ENCODE results near the gene PPP1R9B.
A peak's percentile ranks its signal among the peaks of the same experiment; 100 is the strongest.

PPP1R9B gene

DNA sequence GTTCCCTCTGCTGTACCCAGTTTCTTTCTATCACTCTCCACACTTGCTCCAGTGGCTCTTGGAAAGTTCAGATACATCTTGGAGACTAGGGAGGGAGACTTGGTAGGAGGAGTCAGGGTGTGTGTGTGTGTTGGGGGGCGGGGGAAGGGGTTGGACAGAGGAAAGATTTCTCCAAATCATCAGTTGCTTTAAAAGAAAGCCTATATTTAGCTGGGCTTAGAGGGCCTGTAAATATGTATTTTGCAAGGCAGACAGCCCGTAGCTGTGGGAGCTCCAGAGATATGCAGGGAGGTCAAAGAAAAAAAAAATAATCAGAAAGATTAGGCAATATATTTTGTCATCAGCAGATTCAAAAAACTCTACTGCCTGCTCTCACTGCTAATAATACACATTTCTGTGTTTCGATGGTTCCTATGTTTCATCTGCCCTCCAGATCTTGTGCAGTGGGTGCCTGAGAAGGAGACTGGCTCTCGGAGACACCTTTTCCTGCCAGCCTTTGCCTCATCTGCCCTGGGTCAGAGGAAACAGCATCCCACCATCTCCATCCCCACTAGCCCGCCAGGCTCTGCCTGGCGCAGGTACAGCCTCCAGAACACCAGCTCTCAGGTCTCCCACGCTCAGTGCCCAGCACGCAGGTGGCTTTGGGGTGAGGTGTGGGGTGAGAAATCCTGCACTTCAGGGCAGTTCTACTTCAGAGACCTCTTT, 4.8 kb upstream of the PPP1R9B start:
- DNase-seq = no peak

DNA sequence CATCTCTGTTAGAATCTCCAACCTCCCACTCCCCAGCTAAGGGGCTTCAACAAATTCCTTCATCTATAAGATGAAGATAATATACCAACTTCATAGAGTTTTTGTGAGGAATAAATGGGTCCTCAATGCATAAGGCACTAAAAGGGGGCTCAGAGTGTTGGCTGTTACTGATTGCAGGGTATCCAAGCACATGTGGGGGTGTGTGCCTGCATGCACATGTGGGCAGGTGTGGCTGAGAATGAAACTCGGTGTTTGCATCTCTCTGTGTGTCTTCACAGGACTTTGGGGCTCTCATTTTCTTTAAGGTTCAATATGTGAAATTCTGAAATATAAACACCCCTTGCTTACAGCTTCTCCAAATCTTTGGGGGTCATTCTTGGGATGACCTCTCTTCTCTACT, 4.1 kb upstream of the PPP1R9B start:
- no peak for DNase-seq

DNA sequence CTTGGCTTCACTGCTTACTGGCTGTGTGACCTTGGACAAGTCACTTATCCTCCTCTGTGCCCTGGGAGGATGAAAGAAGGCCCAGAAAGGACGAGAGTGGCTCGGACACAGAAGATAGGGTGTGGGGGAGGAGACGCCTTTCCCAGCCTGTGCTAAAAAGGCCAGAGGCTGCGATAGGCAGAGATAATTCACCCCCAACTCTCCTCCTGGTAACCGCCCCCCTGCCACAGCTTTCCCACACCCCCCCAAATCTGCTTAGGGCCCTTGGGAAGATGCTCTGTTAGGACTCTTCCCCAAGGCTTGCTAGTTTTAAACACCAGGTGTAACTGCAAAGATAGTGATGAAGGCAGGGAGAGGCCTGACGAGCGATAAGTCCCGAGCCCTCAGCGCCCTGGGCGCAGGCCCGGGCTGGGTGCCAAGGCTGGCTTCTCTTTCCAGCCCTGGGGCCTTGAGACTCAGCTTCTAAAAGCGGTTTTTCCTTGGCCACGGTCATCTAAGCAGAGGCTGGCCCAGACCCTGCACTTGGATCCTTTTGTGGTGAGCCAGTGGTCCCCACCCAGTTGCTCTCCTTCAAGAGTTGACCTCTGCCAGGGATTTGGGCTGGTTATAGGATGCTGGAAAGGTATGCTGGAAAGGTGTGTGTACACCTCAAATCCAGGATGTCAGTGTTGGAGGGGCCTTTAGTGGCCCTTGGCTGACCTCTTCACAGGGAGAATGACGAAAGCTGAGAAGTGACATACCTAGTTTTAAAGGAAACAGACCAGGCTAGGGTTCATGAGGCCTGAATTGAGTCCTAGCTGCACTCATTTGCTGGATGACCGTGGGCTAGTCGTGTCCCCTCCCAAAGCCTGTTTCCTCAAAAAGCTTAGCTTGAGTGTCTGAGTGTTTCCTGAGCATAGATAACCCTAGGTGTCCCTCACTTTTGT, 3.4 kb upstream of the PPP1R9B start:
- no peak for DNase-seq

DNA sequence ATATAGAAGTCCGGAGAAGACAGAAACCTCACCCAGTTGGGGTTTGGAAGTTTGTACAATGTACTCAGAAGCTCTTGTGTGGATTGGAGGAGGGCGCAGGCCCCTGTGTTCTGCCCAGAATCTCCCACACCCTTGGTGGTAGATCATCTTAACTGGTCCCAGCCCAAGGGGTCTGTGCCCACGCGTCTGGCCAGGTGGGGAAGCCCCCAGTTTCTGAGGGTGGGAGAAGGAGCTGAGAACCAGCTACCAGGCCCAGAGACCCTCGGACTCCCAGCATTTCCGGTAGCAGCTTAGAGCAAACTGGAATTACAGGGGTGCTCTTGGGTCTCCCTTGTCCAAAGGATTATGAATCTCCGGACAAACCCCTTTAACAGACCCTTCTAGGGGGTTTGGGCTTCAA, 2.3 kb upstream of the PPP1R9B start:
- no peak for DNase-seq

DNA sequence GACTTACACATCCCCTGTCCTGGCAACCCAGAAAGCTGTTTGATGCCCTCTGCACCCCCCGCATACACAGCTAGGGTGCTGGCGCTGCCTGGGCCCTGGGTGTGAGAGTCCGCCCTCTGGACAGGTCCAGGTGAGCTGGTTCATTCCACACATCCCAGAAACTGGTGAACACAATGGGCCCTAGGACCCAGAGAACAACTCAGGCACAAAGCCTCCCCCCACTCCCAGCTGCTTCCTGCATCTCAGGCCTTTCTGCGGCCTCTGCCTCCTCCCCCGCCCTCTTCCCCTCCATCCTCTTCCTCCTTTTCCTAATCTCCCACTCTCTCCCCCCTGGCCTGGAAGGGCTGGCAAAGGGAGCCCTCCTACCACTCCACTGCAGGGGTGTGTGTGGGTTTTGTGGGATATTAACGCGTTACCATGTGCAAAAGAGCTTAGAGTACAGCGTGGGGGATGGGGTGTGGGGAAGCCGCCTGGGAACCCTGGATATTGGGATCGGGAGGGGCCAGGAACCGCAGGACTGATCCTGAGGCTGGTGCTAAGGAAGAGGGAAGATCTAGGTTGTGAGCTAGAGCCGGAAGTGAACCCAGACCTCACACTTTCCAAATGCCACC, 1.6 kb upstream of the PPP1R9B start:
- DNase-seq = peak; percentile 90

DNA sequence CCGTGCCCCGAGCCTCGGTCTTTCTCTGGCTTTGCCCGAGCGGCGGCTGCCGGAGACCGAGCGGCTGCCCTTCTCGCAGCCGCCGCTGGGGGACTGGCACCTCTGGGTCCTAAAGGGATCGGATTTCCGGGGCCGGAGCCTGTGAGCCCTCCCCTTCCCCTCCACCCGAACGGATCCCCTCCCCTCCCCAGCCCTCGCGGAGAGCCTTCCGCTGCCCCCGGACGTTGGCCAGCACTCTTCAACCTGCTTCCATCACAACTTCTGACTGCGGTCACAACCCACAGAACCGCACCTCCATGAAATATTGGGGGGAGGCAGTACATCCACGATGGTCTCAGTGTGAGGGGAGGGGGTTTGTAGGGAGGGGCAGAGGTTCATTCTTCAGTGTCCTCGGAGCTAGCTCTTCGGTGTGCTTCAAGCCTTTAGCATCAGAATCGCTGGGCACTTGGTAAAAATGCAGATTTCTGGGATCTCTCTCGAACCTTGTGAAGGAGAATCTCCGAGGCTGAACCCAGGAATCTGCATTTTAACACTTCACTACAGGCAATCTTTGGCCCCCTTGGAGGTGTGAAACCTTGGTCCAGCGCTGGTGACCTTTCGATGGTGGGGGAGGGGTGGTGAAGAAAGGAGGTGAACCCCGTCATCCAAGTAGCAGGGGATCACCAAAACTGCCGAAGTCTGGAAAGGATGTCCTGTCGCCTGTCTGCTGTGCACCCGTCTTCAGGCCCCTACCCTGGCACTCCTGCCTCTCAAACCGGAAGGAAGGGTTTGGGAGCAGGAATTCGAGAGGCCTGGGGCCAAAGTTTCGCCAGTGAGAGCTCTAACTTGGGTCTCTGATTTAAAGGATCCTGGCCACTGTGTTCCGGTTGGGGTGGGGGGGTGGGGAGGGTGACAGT, 812 bp upstream of the PPP1R9B start:
- peak; percentile 97 for DNase-seq

DNA sequence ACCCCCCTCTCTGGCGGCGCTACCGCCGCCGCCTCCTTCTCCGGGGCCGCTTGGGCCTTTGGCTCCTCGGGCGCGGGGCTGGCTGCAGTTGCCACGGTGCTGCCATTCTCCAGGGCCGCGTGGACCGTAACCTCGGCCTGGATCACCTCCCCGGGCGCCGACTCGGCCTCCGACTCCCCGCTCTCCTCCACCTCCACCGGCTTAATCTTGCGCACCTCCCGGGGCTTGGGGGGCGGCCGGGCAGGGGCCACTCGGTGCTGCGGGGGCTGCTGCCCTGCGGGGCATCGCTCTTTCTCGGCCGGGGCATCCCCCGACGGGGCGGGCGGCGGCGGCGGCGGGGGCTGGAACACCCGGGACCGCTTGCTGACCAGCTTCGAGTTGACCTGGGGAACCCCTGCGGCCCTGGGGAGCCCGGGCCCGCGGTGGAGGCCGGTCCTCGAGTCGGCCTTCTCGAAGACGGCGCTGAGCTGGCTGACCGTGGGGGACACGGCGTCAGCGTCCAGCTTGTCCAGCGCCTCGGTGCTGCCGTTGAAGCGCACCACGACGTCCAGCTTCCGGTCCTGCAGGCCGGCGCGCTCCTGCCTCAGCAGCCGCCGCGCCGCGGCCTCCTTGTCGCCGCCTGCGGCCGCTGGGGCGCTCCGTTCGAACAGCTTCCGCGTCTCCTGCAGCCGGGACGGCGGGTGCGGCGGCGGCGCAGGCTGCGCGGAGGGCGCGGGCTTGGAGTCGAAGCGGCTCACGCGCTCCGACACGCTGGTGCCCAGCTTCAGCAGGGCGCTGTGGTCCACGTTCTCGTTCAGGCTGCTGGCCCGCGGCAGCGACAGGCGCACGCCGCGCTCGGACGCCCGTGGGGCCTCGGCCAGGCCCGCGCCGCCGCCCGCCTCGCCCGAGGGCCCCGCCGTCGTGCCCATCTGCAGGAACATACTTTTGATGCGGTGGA, 792 bp downstream of the PPP1R9B start:
- peak; percentile 77 for DNase-seq

DNA sequence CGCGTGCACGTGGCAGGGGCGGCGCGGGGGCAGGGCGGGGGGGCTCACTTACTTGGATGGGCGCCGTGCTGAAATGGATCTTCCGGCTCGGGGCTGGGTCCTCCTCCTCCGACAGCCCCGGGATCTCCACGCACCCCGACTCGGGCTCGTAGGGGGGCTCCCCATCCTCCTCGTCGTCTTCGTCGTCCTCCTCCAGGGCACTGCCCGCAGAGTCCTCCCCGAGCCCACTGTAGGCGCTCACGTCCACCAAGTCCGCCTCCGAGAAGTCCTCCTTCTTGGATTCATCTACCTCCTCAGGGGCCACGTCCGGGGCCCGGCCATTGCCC, 1.4 kb downstream of the PPP1R9B start:
- no peak for DNase-seq

DNA sequence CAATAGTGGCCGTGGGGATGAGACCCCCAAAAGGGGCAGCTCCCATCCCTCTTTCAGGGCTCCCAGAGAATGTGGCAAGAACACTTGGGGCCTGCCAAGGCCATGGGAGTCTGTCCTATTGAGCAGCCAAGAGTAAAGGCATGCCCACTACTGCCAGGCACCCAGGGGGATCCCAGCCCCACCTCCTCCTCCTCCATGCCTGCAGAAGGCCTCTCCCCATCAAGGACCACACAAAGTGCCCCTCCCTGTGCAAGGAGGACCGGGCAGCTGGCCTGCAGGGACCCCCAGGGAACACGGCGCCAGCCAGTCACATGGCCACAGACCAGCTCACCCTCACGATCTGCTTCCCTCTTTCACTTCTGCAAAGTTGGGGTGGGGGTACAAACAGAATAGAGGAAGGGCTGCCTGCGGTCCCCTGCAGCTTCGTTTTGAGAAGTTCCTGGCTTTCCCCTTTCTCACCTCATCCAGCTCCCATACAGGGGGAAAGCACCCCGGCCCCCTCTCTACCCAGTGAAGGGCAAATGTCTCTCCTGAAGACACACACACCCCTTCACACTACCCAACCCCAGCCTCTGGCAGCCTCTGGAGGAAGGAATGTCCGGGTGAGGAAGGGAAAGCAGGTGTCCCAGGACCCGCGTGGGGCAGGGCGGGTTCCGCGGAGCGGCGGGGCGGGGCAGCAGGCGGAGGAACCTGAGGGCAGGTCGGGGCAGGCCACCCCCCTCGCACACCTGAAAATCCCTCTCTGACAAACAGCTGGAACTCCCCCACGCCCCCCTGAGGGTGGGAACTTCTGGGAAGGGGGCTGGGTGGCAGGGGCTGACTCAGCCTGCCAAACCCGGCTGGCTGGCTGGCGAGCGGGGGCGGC, 2.0 kb downstream of the PPP1R9B start:
- DNase-seq = no peak

DNA sequence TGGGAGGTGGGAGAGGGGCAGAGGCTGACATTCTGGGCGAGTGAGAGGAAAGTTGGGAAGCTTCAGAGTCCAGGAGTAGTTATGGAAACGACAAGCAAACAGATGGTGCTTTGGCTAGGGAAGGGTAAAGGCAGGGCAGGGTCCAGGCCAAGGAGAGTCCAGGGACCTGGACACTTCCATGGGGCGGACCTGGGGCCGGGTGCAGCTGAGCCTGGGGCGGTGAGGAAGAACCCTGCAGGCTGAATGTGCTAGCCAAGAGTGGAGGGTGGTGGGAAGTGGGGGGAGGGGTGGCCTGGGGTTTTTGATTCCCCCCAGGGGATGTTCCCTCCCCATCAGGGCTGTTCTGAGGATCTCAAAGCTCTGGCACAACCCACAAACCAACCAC, 2.6 kb downstream of the PPP1R9B start:
- no peak for DNase-seq

DNA sequence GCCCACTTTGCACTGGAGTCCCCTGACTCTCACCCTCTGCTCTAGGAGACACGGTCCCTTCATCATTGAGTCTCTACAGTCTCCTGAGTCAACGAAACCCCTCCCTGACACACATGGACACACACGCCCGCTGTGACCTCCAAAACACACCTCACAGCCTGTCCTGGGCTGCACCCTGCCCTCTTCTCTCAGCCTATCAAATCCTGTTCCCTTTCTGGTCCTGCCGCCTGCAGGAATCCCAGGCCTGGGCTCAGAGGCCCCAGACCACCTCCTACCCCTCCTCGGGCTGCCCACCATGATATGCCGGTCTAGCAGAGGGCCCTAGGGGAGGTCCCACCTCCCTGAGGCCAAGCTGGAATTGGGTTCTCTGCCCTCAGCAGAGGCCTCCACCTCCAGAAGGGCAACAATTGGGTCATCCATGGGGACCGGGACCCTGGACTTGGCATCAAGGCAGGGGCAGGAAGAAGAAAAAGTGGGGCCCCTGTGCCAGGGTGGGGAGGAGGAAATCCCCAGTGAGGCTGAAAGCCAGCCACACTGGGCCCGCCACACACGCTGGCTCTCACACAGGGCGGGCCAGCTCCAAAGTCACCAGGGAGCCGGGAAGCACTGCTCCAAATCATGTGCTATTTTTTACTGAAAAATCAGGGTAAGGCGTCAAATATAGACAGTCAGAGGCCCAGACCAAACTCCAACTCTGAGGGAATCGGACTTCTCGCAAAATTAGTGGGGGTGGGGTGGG, 3.4 kb downstream of the PPP1R9B start:
- DNase-seq = no peak

DNA sequence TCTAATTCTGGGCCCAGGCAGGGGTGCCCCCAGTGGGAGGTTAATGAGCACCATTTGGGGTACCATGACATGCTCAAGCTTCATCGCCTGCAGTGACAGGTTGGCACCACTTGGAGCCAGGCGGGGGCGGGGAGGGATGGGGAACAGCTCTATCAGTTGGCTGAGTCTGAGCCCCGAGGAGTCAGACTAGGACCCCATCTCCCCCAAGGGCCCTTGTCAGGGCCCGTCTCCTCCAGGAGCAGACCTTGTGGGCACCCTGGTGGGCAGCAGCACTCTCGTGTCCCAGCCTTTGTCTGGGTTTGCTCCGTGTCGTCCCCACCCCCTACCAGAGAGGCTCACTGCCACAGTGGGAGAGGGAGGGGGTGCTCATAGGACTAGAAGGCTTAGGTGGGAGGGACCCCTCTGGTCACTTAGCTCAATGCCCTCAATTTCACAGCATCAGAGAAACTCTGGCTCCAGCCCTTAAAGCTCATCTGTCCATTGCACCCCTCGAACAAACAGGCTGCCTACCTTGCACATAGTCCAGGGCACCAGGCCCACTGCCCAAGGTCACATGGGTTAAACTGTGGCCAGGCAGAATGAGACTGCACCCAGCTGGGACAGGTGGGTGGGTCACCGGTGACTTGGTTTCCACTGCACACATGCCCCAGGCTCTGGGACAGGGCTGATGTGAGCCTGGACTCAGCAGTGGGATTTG, 4.1 kb downstream of the PPP1R9B start:
- DNase-seq = no peak

DNA sequence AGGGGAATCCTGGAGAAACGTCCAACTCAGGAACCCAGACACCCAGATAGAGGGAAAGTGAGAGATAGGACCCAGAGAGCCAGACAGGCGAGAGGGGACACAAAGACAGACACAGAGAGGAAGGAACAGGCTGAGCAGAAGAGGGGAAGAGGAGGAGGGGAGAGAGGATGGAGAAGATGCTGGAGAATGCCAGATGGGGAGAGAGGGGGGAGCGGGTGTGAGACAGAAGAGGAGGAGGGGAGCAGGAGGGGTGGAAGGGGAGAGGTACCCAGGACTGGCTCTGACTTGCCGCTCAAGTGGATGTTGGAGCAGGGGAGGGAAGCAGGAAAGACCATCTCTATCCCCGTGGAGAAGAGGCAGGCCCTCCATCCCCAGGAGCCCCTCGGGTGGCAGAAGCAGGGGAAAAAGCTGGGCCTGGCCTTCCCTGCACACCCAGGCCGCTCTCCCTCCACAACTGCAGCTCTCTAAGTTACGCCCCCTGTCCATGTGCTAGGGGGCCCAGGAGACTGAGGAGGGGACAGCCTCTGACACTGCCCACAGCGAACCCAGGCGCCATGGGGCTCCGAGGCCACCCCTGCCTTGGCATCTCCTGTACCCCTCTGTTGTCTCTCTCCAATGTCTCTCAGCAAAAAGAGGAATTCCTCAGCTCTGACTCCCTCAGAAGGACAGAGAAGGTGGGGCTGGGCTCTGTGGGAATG, 4.8 kb downstream of the PPP1R9B start:
- no peak for DNase-seq

DNA sequence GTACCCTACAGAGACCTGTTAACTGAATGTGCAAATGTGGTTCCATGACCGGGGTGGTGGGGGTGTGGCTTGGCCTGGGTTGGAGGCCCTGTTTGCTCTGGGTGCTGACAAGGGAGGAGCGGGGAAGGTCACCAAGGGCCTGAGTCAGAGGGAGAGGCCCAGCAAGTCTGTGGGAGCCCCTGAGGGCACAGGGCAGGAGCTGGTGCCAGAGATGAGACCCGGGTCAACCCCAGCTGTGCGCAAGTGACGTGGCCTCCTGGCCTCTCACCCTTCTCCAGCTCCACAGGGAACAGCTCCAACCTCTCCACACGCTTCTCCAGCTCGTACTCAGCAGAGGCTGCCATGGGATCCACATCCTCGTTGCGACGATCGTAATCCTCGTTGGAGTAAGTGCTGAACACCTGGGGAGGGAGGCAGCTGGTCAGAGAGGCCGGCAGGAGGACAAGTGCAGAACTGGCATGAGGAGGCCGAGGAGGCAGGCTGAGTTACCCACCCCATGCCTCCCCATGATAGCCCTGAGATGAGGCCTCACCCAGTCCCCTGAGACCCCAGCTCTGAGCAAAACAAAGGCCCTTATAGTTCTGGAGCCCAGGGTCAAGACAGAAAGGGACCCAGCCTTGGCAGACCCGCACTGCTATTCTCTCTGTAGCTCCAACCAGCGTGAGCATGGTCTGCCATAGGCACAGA, 5.5 kb downstream of the PPP1R9B start:
- no peak for DNase-seq

DNA sequence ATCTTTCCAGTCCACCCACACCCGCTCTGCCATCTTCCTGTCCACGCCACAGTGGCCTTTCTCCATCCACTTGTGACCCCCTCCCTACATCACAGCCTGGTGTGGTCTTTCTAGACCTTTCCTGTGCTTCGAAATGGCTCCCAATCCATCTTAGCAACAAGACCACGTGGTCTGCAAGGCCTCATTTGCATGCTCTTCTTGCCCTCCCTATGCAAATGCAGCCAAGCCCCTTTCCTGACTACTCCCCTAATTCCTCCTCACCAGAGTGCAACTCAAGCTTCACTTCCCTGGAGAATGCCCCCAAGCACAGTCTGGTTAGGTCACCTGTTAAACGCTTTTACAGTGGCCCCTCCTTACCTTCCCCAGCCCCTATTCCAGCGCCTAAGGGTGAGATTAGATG, 6.1 kb downstream of the PPP1R9B start:
- no peak for DNase-seq

DNA sequence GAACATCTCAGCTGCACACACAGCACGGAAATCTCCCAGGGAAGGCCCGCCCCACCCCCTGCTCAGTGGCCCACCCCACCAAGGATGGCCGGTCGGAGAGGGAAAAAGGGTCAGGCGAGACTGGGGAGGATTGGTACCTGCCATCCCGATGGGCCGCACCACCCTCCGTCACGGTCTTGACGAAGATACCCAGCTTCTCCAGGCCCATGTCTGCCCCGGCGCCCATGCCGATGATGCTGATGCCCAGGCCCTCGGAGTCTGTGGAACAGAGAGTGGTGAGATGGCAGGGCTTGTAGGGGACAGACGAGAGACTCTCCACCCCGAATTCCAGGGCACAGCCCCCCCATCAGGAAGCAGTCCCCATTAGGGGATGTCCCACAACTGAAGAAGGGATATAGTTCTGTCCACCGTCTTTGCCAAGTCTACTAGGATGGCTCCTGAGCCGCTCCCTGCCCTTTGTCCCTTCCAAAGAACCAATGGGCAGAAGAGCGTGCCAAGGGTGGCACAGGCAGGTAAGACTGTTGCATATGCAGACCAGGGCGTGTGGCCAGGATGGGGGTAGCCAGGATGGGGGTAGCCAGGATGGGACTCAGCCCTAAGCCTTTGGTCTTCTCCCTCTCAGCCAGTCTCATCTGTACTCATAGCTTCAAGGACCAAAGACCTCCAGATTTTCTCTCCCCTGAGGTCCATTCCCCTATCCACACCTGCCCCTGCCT, 6.9 kb downstream of the PPP1R9B start:
- no peak for DNase-seq

DNA sequence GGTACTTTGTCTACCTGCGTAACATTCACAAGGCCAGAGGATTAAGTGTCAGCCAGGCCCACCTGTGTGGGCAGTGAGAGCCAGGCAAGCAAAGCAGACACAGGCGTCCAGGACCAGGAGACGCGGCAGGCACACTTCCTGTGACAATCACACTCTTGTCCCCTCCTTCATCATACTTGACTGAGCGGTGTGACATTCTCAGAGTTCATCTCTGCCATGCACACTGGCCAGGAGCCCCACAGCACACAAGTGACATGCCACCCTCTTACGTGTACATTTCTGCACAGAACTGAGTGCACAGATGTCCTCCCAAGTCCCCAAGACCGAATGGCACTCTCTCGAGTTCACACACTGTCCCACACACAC, 8.7 kb downstream of the PPP1R9B start:
- no peak for DNase-seq
